GM23338 (cell line): ENCODE measurements around the gene COQ8B. TPM values are rescaled to one million over a fixed set of nuclear protein-coding genes. Genes with fewer than 3 reads are reported as not detected.

Experiments used
- ATAC-seq: fragments of 200-7000 bp; cut with Tn5 transposase; 3 replicates; pipeline ENCODE4 v1.9.1; 2020
- DNase-seq: peaks from one replicate; pipeline ENCODE4 v3.0.0-alpha.2; 2015; ENCODE audit warnings: low spot score
- H2AFZ ChIP-seq: fragments of 200-600 bp; sonication (generic); 2 replicates; pipeline ENCODE4 v1.8.0; 2016; ENCODE audit warnings: antibody characterized with exemption, mild to moderate bottlenecking, moderate library complexity
- H3F3A ChIP-seq: fragments of 200-600 bp; sonication (generic); replicated peaks from 2 replicates; pipeline ENCODE4 v1.8.0; 2017; ENCODE audit warnings: antibody characterized with exemption, mixed run types, low read depth
- H3K27ac ChIP-seq: fragments of 200-600 bp; sonication (generic); 2 replicates; pipeline ENCODE4 v1.6.1; 2016; ENCODE audit warnings: low read depth
- H3K27me3 ChIP-seq: fragments of 200-600 bp; sonication (generic); 2 replicates; pipeline ENCODE4 v1.8.0; 2016; ENCODE audit warnings: mild to moderate bottlenecking, mixed run types, moderate library complexity; ENCODE audit not compliant: insufficient read depth
- H3K36me3 ChIP-seq: fragments of 200-600 bp; sonication (generic); 2 replicates; pipeline ENCODE4 v1.8.0; 2016; ENCODE audit warnings: mild to moderate bottlenecking; ENCODE audit not compliant: insufficient read depth
- H3K4me1 ChIP-seq: fragments of 200-600 bp; sonication (generic); 2 replicates; pipeline ENCODE4 v1.8.0; 2016; ENCODE audit warnings: mild to moderate bottlenecking, moderate library complexity; ENCODE audit not compliant: insufficient read depth
- H3K4me2 ChIP-seq: fragments of 200-600 bp; sonication (generic); 2 replicates; pipeline ENCODE4 v1.7.1; 2017; ENCODE audit warnings: mixed run types
- H3K4me3 ChIP-seq: fragments of 200-600 bp; sonication (generic); 2 replicates; pipeline ENCODE4 v1.6.1; 2016; ENCODE audit warnings: mixed run types
- H3K79me2 ChIP-seq: fragments of 200-600 bp; sonication (generic); replicated peaks from 2 replicates; pipeline ENCODE4 v1.8.0; 2017; ENCODE audit warnings: mild to moderate bottlenecking; ENCODE audit not compliant: insufficient read depth
- H3K9me2 ChIP-seq: fragments of 200-600 bp; sonication (generic); 2 replicates; pipeline ENCODE4 v1.8.0; 2017; ENCODE audit not compliant: insufficient read depth
- H4K20me1 ChIP-seq: fragments of 200-600 bp; sonication (generic); replicated peaks from 2 replicates; pipeline ENCODE4 v1.8.0; 2017; ENCODE audit warnings: mild to moderate bottlenecking; ENCODE audit not compliant: insufficient read depth
- H3K27ac Mint-ChIP-seq: 2 replicates; pipeline ENCODE4 v1.8.0; 2020; ENCODE audit warnings: inconsistent platforms, mild to moderate bottlenecking, moderate library complexity, mixed read lengths
- H3K27me3 Mint-ChIP-seq: 3 replicates; pipeline ENCODE4 v1.8.0; 2022; ENCODE audit warnings: low read depth, mild to moderate bottlenecking, moderate library complexity, mixed read lengths, inconsistent platforms; ENCODE audit not compliant: insufficient read depth, poor library complexity
- H3K36me3 Mint-ChIP-seq: 3 replicates; pipeline ENCODE4 v1.8.0; 2021; ENCODE audit warnings: low read depth, mild to moderate bottlenecking, inconsistent platforms, moderate library complexity, mixed read lengths
- H3K4me1 Mint-ChIP-seq: 3 replicates; pipeline ENCODE4 v1.8.0; 2020; ENCODE audit warnings: mild to moderate bottlenecking, inconsistent platforms, mixed read lengths
- H3K4me3 Mint-ChIP-seq: 3 replicates; pipeline ENCODE4 v1.8.0; 2021; ENCODE audit warnings: moderate library complexity, mild to moderate bottlenecking, inconsistent platforms, mixed read lengths
- H3K9me3 Mint-ChIP-seq: 3 replicates; pipeline ENCODE4 v1.8.0; 2020; ENCODE audit warnings: moderate library complexity, mild to moderate bottlenecking, inconsistent platforms, mixed read lengths
- CREB1 ChIP-seq: fragments of 250-450 bp; sonication (Bioruptor Pico); IDR thresholded peaks from 2 replicates; pipeline ENCODE4 v1.5.0; 2020; ENCODE audit warnings: low read depth, mild to moderate bottlenecking, moderate library complexity
- POLR2AphosphoS5 ChIP-seq: IDR thresholded peaks from 2 replicates; pipeline ENCODE4 v1.6.1; 2016; ENCODE audit warnings: antibody characterized with exemption, low read depth
- STAT1 ChIP-seq: IDR thresholded peaks from one replicate; pipeline ENCODE4 v1.6.1; 2016; ENCODE audit warnings: antibody characterized with exemption; ENCODE audit not compliant: unreplicated experiment
- polyA plus RNA-seq: library from polyadenylated mRNA; unstranded; fragments of >200 nt; fragmentation: Nextera tagmentation; extraction: Ambion mirVana; gene quantifications from 2 replicates; pipeline ENCODE4 v1.2.1, GENCODE V29; 2016
- total RNA-seq: library from RNA; depleted of rRNA; stranded (reverse); fragments of >200 nt; shearing (Covaris generic); gene quantifications from 2 replicates; pipeline ENCODE4 v1.2.3, GENCODE V29; 2014
- TF ChIP-seq, protein P1 (sequence below): IDR thresholded peaks from one replicate; pipeline ENCODE4 v1.6.1; 2018; ENCODE audit warnings: antibody characterized with exemption; ENCODE audit not compliant: unreplicated experiment
- TF ChIP-seq, protein P2 (sequence below): IDR thresholded peaks from 2 replicates; pipeline ENCODE4 v1.6.1; 2016; ENCODE audit warnings: antibody characterized with exemption

COQ8B gene
- total and polyA plus RNA-seq, 2 experiments from 2014 or later, result 13.9 to 59.6 TPM

DNA sequence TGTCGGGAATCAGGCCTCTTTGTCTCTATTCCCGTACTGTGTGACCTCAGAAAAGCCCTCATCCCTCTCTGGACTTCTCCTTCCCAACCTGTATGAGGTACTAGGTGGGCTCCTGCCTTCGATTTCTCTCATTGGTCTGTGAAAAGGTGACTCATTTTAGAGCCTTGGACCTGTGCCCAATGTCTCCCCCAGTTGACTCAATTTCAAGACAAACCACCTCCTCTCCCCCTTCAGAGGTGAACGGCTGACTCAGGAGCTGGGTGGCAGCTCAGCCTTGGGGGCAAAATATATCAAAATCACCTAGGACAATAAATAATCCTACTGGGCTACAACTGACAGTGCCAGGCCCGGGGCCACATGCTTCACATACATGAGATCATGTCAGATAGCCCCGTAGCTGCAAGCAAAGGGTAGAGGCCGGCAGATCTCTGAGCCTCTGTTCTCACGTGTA lies 630 bp downstream of the COQ8B start:
- H3K79me2 ChIP-seq, result peaks cover 38% of the 10 kb centered on the region
- no peaks in the 10 kb centered on the region for H3K27me3 ChIP-seq
- peak overlapping the region; percentile 96 for H3K27ac Mint-ChIP-seq
- H4K20me1 ChIP-seq, result peaks cover 8% of the 10 kb centered on the region; the same call in 1 of the 2 replicates
- H3K4me2 ChIP-seq, result peak overlapping the region; percentile 95
- peak overlapping the region; percentile 99 for H3K4me3 ChIP-seq
- H3K4me3 Mint-ChIP-seq, result peak overlapping the region; percentile 93
- H3K27me3 Mint-ChIP-seq, result peaks cover 10% of the 10 kb centered on the region
- H3K27ac ChIP-seq, result peak overlapping the region; percentile 98
- TF ChIP-seq STAT1, result no peak
- peaks cover 23% of the 10 kb centered on the region for H3K36me3 Mint-ChIP-seq
- H3K4me1 ChIP-seq, result peaks cover 22% of the 10 kb centered on the region
- peaks cover 6% of the 10 kb centered on the region; the same call in 1 of the 2 replicates for H3K36me3 ChIP-seq
- H3F3A ChIP-seq, result peaks cover 15% of the 10 kb centered on the region; the same call in 1 of the 2 replicates
- H3K9me2 ChIP-seq, result no peaks in the 10 kb centered on the region
- DNase-seq (no peak), ATAC-seq (no peak)
- H3K4me1 Mint-ChIP-seq, result peaks cover 25% of the 10 kb centered on the region
- H2AFZ ChIP-seq, result peak overlapping the region; percentile 82; the same call in 1 of the 2 replicates
- H3K9me3 Mint-ChIP-seq, result no peaks in the 10 kb centered on the region

DNA sequence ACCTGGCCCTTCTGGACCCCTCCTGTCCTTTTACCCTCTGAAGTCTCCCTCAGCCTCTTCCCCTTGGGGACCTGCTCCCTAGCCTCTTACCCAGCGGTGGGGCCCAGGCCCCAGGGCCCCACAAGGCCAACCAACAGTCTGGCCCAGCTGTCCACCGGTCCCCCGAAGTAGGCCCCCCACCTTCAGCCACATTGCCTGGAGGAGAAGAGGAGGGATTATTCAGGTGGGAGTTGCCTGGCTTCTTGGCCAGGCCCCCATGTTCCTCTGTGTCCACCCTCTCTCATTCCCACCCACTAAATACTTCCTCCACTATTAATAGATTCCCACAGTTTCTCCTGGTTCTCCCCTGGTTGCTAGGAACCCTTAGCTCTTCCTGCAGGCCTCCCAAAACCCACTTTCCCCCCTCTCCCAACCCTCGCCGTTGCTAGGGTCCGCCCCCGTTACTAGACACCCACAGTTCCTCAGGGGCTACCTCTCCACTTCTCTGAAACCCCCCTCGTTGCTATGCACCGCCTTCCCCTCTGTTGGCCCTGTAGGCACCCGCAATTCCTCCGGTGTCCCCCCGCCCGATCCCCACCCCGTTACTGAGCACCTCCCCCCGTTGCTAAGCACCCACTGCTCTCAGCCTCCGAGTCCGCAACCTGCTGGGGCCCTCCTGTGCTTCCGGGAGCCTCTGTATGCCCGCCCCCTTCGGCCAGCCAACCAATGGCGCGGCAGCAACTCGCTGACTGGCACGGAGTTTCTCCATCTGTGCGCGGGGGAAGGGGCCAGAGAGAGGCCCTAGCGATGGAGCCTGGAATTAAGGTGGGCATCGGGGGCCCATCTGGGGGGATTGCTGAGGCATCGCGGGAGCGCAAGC lies 2.0 kb downstream of the COQ8B start:
- Histone ChIP-seq H3K36me3 (peaks cover 11% of the 10 kb centered on the region; the same call in 1 of the 2 replicates), H3K4me2 (peak overlapping the region; percentile 95), H3K79me2 (peaks cover 26% of the 10 kb centered on the region), H3K4me3 (peak overlapping the region; percentile 99), H4K20me1 (peaks cover 3% of the 10 kb centered on the region; the same call in 1 of the 2 replicates), H2AFZ (peak overlapping the region; percentile 89), H3K27ac (peak overlapping the region; percentile 98), H3K4me1 (peaks cover 21% of the 10 kb centered on the region), H3F3A (peaks cover 15% of the 10 kb centered on the region; the same call in 1 of the 2 replicates), H3K27me3 (no peaks in the 10 kb centered on the region), H3K9me2 (no peaks in the 10 kb centered on the region)
- peak overlapping the region; percentile 93 for H3K4me3 Mint-ChIP-seq
- H3K4me1 Mint-ChIP-seq, result peaks cover 17% of the 10 kb centered on the region
- H3K36me3 Mint-ChIP-seq, result peaks cover 28% of the 10 kb centered on the region
- H3K9me3 Mint-ChIP-seq, result no peaks in the 10 kb centered on the region
- TF ChIP-seq, protein P1, sequence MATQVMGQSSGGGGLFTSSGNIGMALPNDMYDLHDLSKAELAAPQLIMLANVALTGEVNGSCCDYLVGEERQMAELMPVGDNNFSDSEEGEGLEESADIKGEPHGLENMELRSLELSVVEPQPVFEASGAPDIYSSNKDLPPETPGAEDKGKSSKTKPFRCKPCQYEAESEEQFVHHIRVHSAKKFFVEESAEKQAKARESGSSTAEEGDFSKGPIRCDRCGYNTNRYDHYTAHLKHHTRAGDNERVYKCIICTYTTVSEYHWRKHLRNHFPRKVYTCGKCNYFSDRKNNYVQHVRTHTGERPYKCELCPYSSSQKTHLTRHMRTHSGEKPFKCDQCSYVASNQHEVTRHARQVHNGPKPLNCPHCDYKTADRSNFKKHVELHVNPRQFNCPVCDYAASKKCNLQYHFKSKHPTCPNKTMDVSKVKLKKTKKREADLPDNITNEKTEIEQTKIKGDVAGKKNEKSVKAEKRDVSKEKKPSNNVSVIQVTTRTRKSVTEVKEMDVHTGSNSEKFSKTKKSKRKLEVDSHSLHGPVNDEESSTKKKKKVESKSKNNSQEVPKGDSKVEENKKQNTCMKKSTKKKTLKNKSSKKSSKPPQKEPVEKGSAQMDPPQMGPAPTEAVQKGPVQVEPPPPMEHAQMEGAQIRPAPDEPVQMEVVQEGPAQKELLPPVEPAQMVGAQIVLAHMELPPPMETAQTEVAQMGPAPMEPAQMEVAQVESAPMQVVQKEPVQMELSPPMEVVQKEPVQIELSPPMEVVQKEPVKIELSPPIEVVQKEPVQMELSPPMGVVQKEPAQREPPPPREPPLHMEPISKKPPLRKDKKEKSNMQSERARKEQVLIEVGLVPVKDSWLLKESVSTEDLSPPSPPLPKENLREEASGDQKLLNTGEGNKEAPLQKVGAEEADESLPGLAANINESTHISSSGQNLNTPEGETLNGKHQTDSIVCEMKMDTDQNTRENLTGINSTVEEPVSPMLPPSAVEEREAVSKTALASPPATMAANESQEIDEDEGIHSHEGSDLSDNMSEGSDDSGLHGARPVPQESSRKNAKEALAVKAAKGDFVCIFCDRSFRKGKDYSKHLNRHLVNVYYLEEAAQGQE, result no peak
- peak; percentile 45; the same call in 1 of the 2 replicates for TF ChIP-seq POLR2AphosphoS5
- peak; percentile 98 for DNase-seq
- peaks cover 10% of the 10 kb centered on the region for H3K27me3 Mint-ChIP-seq
- peak overlapping the region; percentile 96 for H3K27ac Mint-ChIP-seq
- ATAC-seq, result peak; percentile 77

DNA sequence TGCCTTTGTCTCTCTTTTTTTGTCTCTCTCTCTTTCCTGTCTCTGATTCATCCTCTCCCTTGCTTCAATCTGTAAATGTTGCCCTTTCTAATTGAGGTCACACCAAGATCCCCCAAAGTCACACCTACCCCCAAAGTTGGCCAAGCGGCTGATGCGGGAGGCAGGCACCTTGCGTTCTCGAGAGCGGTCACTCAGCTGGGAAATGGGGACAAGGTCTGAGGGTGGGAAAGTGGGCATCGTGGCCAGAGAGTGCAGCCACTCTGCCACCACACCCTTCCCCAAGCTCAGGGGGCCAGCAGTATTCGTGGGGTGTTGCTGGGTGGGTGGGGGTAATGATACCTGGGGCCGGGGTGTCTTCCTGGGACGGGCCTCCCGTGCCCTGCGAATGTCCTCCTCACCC lies 2.7 kb downstream of the COQ8B start:
- H3K4me3 ChIP-seq, result no peak overlapping the region
- peak overlapping the region; percentile 95; the same call in 1 of the 2 replicates for H3K4me2 ChIP-seq
- Mint-ChIP-seq H3K27ac (peak overlapping the region; percentile 96), H3K36me3 (peaks cover 34% of the 10 kb centered on the region), H3K4me1 (peaks cover 17% of the 10 kb centered on the region), H3K27me3 (peaks cover 8% of the 10 kb centered on the region), H3K9me3 (no peaks in the 10 kb centered on the region), H3K4me3 (peak overlapping the region; percentile 60)
- DNase-seq, result no peak
- H3K9me2 ChIP-seq, result no peaks in the 10 kb centered on the region
- H4K20me1 ChIP-seq, result peaks cover 3% of the 10 kb centered on the region; the same call in 1 of the 2 replicates
- no peak for ATAC-seq
- H3K27ac ChIP-seq, result no peak overlapping the region
- H3K36me3 ChIP-seq, result peaks cover 19% of the 10 kb centered on the region
- peaks cover 15% of the 10 kb centered on the region; the same call in 1 of the 2 replicates for H3F3A ChIP-seq
- H3K79me2 ChIP-seq, result peaks cover 18% of the 10 kb centered on the region
- no peaks in the 10 kb centered on the region for H3K27me3 ChIP-seq
- no peak overlapping the region for H2AFZ ChIP-seq
- H3K4me1 ChIP-seq, result peaks cover 14% of the 10 kb centered on the region
- no peak for TF ChIP-seq CREB1 (CRISPR knock-in tag)
- TF ChIP-seq, protein P2, sequence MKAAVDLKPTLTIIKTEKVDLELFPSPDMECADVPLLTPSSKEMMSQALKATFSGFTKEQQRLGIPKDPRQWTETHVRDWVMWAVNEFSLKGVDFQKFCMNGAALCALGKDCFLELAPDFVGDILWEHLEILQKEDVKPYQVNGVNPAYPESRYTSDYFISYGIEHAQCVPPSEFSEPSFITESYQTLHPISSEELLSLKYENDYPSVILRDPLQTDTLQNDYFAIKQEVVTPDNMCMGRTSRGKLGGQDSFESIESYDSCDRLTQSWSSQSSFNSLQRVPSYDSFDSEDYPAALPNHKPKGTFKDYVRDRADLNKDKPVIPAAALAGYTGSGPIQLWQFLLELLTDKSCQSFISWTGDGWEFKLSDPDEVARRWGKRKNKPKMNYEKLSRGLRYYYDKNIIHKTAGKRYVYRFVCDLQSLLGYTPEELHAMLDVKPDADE, result no peak
